LHCN-M2 (cell line): ENCODE measurements around the gene B9D1. TPM values are rescaled to one million over a fixed set of nuclear protein-coding genes. Genes with fewer than 3 reads are reported as not detected.
"Not testable (repeated sequence)": the region's sequence is repeated elsewhere in the genome, so short reads cannot be mapped to it uniquely, and the experiment has no call there.

ENCODE experiments used
- DNase-seq: peaks from one replicate; pipeline ENCODE4 v3.0.0-alpha.2; 2012; ENCODE audit warnings: low read depth
- total RNA-seq: library from RNA; depleted of rRNA; stranded (reverse); fragments of >200 nt; gene quantifications from 2 replicates; pipeline ENCODE4 v1.2.3, GENCODE V29; 2014

The B9D1 gene
- total RNA-seq, 1 experiment from 2014 or later: 37.9 TPM

DNA sequence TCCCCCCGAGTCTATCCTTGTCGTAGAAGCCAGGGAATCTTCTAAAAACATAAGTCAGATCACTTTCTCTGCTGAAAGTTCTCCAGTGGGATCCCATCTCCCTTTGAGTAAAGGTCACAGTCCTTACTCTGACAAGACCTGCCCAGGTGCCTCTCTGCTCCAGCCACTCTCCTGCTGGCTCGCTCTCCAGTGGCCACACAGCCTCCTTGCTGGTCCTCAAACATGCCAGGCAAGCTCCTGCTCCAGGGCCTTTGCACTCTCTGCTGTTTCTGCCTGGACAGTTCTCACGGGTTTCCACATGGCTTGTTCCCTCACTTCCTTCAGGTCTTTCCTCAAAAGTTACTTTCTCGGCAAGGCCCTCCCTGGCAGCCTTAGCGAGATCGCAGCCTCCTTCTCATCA lies 3.4 kb downstream of the B9D1 start:
- DNase-seq: no peak

DNA sequence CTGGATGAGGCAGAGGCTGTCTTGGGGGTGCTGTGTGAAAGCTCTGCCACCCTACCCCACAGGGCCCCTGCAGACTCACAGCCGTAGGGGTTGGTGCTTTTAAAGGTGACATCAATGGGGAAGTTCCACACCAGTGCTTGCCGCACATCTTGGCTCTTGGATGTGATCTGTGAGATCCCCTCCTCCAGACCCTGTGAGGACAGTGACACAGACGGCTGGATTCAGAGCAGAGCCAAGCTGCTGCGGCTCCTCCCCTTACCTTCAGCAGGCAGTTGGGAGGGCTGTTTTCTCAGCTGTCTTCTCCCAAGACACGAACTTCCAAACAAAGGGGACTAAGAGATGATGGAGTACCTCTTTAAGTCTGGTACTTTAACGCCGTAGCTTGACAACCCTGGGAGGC lies 4.8 kb downstream of the B9D1 start:
- no peak for DNase-seq

DNA sequence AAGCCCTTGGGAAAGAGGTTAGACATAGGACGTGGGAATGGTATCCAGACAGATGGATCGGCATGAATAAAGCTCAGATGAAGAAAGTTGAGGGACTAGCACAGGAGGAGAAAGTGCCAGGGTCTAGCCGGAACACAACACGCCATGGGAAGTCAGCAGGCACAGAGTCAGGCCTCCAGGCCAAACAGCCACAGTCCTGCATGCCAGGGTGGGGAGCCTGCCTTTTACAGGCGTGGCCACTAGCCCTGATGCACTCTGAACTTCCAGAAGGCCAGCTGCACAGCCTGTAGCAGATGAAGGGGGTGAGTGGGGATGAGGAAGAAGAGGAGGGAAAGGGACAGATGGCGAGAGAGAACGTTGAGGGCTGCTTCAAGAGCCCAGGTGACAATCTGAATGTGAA lies 5.2 kb downstream of the B9D1 start:
- DNase-seq: no peak

DNA sequence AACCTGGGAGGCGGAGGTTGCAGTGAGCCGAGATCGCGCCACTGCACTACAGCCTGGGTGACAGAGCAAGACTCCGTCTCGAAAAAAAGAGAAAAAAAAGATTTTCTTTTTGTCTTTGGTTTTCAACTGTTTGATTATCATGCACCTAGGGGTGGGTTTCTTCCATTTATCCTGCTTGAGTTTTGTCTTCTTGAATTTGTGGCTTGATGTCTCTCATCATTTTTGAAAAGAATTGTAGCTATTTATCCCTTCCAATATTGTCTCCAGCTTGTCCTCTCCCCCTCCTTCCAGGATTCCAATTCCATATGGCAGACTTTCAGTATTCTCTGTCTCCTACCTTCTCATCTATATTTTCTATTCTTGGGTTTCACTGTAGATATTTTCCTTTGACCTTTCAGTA lies 7.8 kb downstream of the B9D1 start:
- no peak for DNase-seq

DNA sequence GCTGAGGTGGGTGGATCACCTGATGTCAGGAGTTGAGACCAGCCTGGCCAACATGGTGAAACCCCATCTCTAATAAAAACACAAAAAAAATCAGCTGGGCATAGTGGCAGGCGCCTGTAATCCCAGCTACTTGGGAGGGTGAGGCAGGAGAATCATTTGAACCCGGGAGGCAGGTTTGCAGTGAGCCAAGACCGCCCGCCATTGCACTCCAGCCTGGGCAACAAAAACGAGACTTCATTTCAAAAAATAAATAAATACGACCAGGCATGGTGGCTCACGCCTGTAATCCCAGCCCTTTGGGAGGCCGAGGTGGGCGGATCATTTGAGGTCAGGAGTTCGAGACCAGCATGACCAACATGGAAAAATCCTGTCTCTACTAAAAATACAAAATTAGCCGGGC lies 9.1 kb downstream of the B9D1 start:
- DNase-seq: not testable (repeated sequence)

DNA sequence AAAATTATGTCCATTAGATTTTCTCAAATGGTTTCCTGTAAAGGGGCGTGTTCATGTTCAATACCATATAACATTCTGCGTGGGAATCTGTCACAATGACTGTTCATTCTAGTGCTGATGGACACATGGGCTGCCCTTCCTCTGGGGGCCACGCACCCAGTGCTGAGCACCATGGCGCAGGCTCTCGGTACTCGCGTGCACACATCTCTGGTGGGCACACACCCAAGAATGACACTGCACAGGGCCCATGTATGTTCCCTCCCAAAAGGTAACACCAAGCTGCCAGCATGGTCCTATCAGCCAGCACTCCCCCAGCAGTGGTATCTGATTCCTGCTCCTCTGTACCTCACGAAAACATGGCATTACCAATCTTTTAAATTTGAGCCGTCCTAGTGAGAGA lies 13.7 kb downstream of the B9D1 start:
- no peak for DNase-seq

DNA sequence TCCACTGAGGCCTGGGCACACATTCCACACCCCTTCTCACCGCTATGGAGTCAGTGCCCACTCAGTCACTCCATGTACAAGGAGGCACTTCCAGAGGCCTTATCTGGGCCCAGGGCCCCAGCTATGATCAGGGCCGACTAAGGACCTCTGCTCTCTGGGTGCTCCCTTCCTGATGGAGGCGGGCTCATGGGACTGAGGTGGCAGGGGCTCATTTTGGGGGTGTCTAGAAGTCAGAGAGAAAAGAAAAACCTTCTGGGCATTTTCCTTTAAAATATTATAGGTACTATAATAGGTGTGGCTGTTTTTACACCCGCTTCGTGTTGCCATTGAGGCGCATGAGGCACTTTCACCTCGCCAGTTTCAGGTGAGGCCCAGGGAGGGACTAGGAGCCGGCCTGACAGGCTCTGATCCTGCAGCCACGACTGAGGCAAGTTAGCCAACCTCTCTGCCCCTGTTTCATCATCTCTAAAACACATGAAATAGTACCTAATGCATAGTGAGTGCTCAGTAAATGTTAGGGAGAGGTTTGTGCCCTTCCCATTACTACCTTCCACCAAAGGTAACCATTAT lies 14.4 kb downstream of the B9D1 start:
- DNase-seq: no peak

DNA sequence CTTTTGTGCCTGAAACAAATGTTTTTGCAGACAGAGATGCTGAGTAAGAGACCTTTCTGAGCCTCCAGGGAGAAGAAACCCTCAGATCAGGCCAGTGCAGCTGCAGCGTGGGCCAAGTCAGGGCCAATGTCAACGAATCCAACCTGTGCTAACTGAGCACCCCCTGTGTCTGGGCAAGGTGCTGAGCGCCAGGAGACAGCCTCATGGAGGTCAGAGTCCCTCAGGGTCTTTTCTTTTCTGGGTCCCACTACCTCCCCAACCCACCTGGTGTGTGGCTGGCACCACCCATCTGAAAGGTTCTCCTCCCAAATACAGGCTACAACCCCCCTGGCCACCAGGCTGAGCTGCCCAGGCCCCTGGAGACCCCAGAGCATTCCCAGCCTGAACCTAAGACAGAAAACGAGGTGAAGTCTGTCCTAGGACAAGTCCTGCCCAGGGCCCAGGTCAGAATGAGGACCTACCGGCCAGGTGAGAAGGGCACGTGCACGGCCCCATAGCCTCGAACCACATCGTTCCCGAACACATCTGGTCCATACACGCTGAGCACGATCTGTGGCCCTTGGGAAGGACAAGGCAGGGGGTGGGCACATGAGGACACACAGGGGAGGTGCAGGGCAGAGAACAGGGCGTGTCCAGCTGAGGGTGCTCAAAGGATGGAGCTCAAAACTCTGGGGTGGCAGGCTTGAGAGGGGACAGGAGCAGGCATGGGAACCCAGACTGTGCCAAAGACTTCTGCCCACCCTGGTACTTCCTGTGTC lies 15.0 kb downstream of the B9D1 start:
- no peak for DNase-seq

DNA sequence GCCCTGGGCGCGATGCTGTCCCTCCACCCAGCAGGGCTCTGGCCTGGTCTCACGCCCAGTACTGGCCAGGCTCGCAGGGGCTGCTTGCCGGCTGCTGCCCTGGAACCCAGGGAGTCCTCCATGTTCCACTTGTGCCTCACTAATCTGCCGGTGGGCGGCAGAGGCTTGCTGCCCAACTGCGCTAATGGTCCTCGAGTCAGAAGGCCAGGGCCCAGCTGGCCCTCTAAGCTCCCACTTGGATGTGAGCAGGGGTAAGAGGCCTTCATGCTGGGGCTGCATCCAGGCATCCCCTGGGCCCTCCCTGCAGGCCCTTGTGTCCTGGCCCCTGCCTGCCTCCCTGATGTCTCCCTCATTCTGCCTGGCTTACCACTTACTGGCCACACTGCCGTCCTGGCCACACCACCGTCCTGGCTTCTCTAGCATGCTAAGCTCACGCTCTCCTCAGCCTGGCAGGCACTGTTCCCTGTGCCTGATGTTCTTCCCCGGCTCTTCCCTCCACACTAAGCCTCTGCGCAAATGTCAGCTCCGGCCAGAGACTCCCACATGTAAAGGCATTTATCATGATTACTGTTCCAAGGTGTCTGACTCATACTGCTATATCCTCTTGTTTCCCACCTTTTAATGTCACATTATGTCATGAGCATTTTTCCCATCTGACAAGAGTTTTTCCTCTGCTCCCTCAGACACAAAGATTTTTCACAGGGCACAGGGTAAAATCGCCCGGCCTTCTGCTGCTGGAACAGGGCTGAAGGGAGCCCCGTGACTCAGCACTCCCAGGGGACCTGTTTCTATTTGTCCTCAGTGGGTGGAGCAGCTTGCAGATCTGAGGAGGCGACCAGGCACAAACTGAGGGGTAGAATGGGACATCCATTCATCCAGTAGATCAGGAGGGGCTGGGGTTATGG lies 15.9 kb downstream of the B9D1 start:
- DNase-seq: peak; percentile 88

DNA sequence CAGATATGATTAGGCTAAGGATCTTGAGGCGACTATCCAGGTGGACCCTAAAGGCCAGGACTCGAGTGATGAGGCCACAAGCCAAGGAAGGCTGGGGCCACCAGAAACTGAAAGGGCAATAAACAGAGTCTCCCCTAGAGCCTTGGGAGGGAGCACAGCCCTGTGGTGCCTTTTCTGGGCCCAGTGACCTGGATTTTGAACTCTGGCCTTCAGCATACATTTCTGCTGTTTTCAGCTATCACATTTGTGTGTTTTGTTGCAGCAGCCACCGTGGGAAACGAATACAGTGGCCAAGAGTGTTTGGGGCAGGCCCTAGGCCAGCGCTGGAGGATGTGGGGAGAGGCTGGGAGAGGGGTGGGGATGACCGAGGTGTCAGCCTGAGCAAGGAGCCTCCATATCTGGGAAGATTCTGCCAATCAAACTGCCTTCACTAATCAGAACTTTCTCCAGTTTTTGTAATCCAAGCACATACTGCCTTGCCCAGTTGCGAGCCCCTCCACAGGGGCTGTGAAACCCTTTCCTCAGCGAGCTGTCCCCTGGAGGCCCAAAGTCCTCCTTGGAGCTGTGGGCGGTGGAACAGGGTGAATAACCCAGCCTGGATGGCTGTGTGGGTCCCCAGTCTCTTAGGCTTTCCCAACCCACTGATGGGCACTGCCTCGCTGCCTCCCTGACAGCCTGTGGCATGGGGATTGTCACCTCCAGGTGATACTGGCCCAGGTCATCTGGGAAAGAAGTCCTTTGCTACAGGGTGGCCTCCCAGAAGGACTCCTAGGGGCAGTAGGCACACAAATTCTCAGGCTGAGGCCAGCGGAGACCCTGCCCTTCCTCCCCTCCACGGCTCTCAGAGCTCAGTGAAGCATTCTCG lies 16.8 kb downstream of the B9D1 start:
- no peak for DNase-seq

DNA sequence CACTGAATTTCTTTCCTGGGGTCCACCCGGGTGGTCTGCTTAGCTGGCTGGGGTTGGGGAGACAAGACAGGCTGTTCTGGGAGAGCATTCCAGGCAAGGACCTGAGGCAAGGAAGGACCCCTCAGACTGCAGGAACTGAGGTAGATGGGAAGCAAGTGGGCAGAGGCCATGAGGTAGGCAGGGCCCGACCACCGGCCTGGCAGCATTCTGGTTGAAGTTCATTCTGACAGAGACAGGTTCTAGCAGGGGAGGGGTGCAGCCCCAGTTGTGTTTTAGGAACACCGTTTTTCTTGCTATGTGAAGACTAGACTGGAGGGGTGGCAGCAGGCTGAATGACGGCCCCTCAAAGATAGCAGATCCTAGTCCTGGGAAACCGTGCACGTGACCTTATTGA lies 17.5 kb downstream of the B9D1 start:
- DNase-seq: no peak

DNA sequence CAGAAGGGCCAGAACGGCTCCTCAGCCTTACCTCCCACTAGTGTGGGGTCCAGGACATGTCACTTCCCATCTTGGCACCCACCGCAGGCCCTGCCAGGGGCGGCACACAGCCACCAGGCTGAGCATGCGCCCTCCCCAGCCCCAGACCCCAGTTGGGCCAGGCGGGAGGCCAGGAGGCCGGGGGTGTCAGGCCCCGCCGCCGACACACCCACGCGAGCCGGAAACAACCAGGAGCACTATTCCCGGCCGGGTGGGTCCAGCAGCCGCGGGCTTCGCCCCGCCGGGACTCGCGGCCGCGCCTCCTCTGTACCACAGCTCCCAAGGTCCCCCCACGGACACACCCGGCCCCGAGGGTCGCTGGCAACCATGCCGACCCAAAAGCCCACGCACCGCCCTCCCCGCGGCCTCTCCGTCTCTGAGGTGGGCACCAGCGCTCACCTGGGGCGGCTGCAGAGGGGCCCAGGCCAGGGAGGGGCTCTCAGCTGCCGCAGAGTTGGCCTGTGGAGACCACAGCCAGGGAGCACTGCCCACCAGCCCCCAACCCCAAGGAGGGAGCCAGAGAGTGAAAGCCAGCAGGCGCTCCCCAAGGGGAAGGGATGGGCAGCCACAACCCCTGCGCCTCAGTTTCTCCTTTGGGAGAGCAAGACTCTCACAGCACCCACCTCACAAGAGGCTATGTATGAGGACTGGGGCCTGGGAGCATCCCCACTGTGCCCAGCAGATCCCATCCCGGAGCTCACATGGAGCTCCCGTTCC lies 18.0 kb downstream of the B9D1 start:
- no peak for DNase-seq

DNA sequence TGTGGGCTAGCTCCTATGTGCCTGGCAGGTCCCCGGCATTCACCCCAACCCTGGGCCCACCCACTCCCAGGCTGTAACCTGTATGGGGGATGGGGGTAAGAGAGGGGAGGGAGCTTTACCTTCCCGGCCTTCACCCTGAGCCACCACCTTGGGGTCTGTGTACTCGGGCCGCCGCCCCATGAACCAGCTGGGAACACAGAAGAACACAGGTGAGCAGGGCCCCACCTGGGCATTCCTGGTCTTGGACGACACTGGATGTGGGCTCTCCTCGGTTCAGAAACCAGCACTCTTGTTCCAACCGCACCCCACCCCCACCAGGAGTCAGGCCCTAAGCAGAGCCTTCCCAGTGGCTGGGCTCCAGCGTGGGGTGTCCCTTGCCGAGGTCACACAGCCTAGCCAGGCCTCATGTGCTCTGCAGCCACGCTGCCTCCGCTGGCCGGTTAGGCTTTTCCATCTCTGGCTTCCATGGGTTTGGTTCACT lies 18.8 kb downstream of the B9D1 start:
- DNase-seq: no peak

DNA sequence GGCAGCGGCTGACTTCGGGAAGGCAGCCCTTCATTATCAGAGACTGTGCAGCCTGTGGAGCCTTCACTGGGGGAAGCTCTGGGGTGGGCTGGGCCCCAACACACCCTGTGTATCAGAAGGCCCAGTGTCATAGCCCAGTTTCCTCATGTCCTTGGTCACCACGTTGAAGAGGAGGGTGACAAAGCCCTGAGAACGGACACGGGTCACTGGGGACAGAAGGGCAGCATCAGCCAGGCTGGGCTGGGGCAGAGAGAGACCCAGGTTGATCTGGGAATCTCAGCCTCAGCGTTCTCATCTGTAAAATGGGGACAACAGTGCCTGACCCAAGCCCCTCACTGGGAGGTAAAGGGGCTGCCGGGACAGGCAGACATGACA lies 19.3 kb downstream of the B9D1 start:
- DNase-seq: no peak

DNA sequence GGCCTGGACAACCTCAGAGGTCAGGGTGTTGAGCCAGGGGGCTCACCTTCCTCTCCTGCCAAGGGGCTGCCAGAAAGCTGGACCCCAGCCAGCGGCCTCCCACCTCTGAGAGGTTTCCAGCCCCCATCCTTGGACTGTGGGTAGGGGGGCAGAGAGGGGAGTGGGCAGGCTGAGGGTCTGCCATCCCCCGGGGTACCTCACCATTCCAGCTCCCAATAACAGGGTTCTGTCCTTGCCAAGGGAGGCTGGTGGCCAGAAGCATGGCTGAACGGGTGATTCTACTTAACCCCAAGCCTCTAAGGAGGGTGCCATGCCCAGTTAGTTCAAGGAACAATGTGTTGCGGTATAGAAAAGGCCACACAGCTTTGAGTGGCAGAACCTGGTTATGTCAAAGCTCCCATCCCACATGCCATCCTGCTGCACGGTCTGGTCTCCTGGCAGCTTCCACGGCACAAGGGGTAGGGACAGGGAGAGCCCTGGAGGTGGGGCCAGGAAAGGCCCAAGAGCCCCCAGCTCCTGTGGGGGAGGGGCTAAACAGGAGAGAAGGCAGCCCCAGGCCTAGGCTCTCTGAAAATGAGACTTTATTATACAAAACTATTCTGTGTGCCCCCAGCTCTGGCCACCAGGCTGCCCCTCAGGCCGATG lies 19.8 kb downstream of the B9D1 start:
- DNase-seq: no peak

DNA sequence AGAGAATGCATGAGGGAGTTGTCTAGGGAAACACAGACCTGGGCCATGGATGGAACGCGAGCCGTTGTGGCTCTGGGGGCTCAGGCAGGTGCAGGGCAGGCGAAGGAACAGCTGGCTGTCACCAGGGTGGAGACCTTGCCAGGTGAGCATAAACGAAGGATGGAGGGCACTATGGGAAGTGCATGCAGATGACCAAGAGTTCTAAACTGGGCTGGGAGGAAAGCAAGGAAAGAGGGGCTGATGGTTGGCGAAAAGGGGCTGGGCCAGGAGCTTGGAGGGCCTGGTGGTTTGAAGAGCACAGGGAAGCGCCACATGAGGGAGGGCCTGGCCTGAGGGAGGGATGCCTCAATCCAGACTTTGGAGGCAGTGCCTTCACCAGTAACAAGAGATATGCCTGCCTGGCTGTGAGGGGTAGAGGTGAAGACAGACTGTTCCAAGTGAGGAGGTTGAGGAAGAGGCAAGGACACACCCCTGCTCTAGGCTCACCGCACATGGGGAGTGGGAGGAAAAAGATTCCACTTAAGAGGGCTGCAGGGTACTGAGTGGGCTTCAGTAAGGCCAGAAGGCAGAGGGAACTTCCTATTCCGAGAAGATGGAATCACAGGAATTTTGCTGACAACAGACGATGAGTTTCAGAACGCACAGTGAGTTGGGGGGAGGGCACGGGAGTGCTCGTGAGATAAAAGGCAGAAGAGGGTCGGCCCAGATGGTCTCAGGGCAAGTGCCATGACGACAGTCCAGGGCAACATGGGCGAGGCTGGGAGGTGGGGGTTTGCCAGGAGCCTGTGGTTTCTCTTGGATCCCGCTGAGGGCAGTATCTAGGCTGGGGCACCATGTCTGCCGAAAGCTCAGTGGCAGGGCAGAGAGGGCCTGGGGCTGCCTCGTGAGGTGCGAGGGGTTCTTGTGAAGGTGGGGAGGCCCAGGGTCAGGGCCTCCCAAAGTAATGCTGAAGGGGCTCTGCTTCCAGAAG lies 20.6 kb downstream of the B9D1 start:
- DNase-seq: no peak

DNA sequence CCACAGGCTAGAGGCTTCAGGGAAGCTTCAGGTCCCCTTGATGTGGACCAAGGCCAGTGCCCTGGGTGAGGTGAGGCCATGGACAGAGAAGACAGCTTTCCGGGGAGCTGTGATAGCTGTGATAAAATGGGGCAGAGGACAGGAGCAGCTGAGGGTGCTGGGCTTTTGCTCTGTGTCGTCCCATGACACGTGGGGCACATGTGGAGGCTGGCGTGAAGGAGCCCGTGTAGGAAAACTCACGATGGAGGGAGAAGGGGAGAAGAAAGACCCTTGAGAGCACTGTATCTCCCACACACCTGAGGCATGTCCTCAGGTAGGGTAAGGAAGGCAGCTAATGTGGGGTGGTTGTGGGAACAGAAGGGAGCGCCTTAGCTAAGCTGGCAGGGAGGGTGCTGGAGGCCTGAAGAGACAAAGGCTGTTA lies 21.3 kb downstream of the B9D1 start:
- no peak for DNase-seq

DNA sequence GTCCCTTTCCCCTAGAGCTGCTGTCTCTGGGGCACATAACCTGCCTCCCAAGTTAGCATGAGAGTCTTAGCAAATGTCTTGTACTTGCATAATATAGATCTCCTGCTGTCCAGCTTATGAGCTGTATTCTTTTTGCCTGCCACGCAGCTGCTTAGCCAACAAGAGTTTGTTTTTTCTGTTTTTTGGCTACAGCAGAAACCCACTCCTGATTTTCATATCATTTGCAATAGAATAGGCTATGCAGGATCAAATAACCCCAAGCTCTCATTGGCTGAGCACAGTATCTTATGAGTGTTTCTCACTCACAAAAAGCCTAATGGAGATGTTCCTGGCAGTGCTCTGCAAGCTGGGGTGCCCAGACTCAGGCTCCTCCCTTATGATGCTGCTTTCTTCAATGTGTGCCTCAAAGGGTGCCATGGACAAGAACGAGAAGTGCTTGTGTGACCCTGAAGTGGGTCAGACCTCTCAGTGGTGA lies 23.1 kb downstream of the B9D1 start:
- DNase-seq: no peak
